HepG2 (cell line): Measurements from ENCODE around the gene CADM4. TPM values are rescaled to one million over a fixed set of nuclear protein-coding genes. Genes with fewer than 3 reads are reported as not detected.
A peak's percentile ranks its signal among the peaks of the same experiment; 100 is the strongest.

ENCODE experiments used
- ATAC-seq: fragments of 200-7000 bp; cut with Tn5 transposase; 3 replicates; pipeline ENCODE4 v1.9.1; 2020; ENCODE audit warnings: mild to moderate bottlenecking, moderate library complexity
- BruUV-seq: library from RNA; stranded (reverse); fragments of 400-500 nt; replicated peaks from 2 replicates; lab custom pipeline; 2021; lab: Mats Ljungman, UMichigan
- CTCF ChIA-PET: fragments of 300-600 bp; formaldehyde crosslinking; extraction: SDS; loops from one replicate; lab custom pipeline; 2021; ENCODE audit warnings: low total read pairs, inconsistent platforms, low intra/inter-chr PET ratio; lab: Yijun Ruan, JAX
- POLR2A ChIA-PET: fragments of 350-600 bp; sonication (Branson Sonifier 250); formaldehyde crosslinking; loops from one replicate; lab custom pipeline; 2020; ENCODE audit warnings: antibody characterized with exemption, inconsistent platforms; lab: Yijun Ruan, JAX
- DNase-seq: peaks from one replicate; pipeline ENCODE4 v3.0.0-alpha.2; 2015; ENCODE audit warnings: low spot score
- FAIRE-seq: peaks from 3 replicates; lab custom pipeline; 2011; peaks lifted over from hg19 to GRCh38; lab: Jason Lieb, UNC
- H2AFZ ChIP-seq: one replicate; pipeline ENCODE4 v1.6.1; 2011; ENCODE audit warnings: low read length, inconsistent platforms
- H3K27ac ChIP-seq: fragments of 300-600 bp; 3 replicates; pipeline ENCODE4 v1.8.0; 2011; ENCODE audit warnings: mixed run types, mild to moderate bottlenecking, mixed read lengths, low read length, inconsistent platforms; ENCODE audit not compliant: insufficient read depth; ENCODE audit errors: extremely low read length
- H3K27me3 ChIP-seq, 2 experiments: fragments of 200-600 bp in 1 of 2; 2 replicates in 1 of 2; 3 replicates in 1 of 2; pipeline versions ENCODE4 v1.6.0 to v1.8.0; 2011; ENCODE audit warnings: low read length in 2 of 2, mild to moderate bottlenecking in 2 of 2, moderate library complexity in 2 of 2, inconsistent platforms in 1 of 2; ENCODE audit not compliant: insufficient read depth in 2 of 2, control insufficient read depth in 1 of 2
- H3K36me3 ChIP-seq, 2 experiments: fragments of 200-600 bp in 1 of 2; replicated peaks in 1 of 2; 2 replicates in 1 of 2; 3 replicates in 1 of 2; pipeline versions ENCODE4 v1.5.1 to v1.8.0; 2011; ENCODE audit warnings: low read length in 2 of 2, inconsistent platforms in 1 of 2; ENCODE audit not compliant: insufficient read depth in 2 of 2, control insufficient read depth in 1 of 2
- H3K4me1 ChIP-seq: 2 replicates; pipeline ENCODE4 v1.5.1; 2012; ENCODE audit warnings: low read length, inconsistent platforms; ENCODE audit not compliant: insufficient read depth
- H3K4me2 ChIP-seq: 2 replicates; pipeline ENCODE4 v1.6.0; 2011; ENCODE audit warnings: low read depth, low read length, inconsistent platforms
- H3K4me3 ChIP-seq, 3 experiments: fragments of 200-600 bp in 1 of 3; sonication (generic), shearing (Covaris generic) in 1 of 3; replicated peaks in 1 of 3; 2 replicates each; pipeline ENCODE4 v1.5.1; 2011 to 2016; ENCODE audit warnings: low read length in 3 of 3, inconsistent platforms in 2 of 3, low read depth in 2 of 3, mild to moderate bottlenecking in 2 of 3, control low read depth in 1 of 3, mixed read lengths in 1 of 3; ENCODE audit not compliant: insufficient read depth in 1 of 3
- H3K79me2 ChIP-seq: one replicate; pipeline ENCODE4 v1.6.1; 2011; ENCODE audit warnings: low read length, inconsistent platforms; ENCODE audit not compliant: insufficient read depth
- H3K9ac ChIP-seq: 2 replicates; pipeline ENCODE4 v1.6.0; 2011; ENCODE audit warnings: mild to moderate bottlenecking, low read depth, low read length, inconsistent platforms; ENCODE audit not compliant: insufficient read depth
- H3K9me3 ChIP-seq: 2 replicates; pipeline ENCODE4 v1.5.1; 2012; ENCODE audit warnings: mild to moderate bottlenecking, low read length
- H4K20me1 ChIP-seq: 2 replicates; pipeline ENCODE4 v1.6.0; 2011; ENCODE audit warnings: inconsistent platforms, mild to moderate bottlenecking, low read length, moderate library complexity; ENCODE audit not compliant: insufficient read depth
- BCL3 ChIP-seq: sonication (generic); formaldehyde crosslinking; IDR thresholded peaks from 2 replicates; pipeline ENCODE4 v1.5.1; 2020; ENCODE audit warnings: mild to moderate bottlenecking, missing genetic modification reagents, moderate library complexity
- KDM1A ChIP-seq: IDR thresholded peaks from 2 replicates; pipeline ENCODE4 v1.6.1; 2016; ENCODE audit warnings: missing compliant biosample characterization
- RCOR2 ChIP-seq: IDR thresholded peaks from 2 replicates; pipeline ENCODE4 v1.6.1; 2016; ENCODE audit warnings: missing biosample characterization, missing genetic modification reagents
- ZBTB33 ChIP-seq: sonication (generic); formaldehyde crosslinking; IDR thresholded peaks from 2 replicates; pipeline ENCODE4 v1.4.0; 2020; ENCODE audit warnings: missing genetic modification reagents
- ZMYM3 ChIP-seq: sonication (generic); formaldehyde crosslinking; IDR thresholded peaks from 2 replicates; pipeline ENCODE4 v1.5.1; 2020; ENCODE audit warnings: mild to moderate bottlenecking, missing genetic modification reagents
- ZNF597 ChIP-seq: sonication (generic); formaldehyde crosslinking; IDR thresholded peaks from 2 replicates; pipeline ENCODE4 v1.5.0; 2020; ENCODE audit warnings: missing genetic modification reagents
- ZNF629 ChIP-seq: sonication (generic); formaldehyde crosslinking; conservative IDR thresholded peaks from 2 replicates; pipeline ENCODE4 v1.5.0; 2020; ENCODE audit warnings: missing genetic modification reagents
- WGBS: methylation state at CpG from one replicate; pipeline ENCODE4 v1.1.6; 2017; ENCODE audit warnings: low lambda C conversion rate; 5-methylcytosine and 5-hydroxymethylcytosine counted together
- in situ Hi-C: cut with HindIII; loops from 2 replicates; pipeline ENCODE4 v1.10.0; 2017; ENCODE audit warnings: low pct_unique_long_range_greater_than_20kb; ENCODE audit not compliant: extremely low pct_ligation_motif_present
- intact Hi-C: fragments of 100-400 bp; cut with micrococcal nuclease; formaldehyde crosslinking; loops from one replicate; pipeline ENCODE4 v1.10.0; 2022; ENCODE audit not compliant: unreplicated experiment
- polyA plus RNA-seq, 8 experiments: library from polyadenylated mRNA; depleted of rRNA in 3 of 8; stranded (reverse) in 7 of 8; unstranded in 1 of 8; fragments of >200 nt; fragmentation: Illumina TruSeq in 4 of 8; extraction: Trizol in 4 of 8; gene quantifications; 2 replicates each; pipeline versions ENCODE4 v1.2.1 to v1.2.3, GENCODE V29; 2011 to 2016; ENCODE audit warnings: low read depth in 4 of 8, missing spikeins in 1 of 8, mixed read lengths in 1 of 8; ENCODE audit not compliant: insufficient read depth in 1 of 8
- total RNA-seq, 5 experiments: library from RNA; depleted of rRNA; stranded (reverse); fragments of >200 nt; fragmentation: Illumina TruSeq; extraction: Trizol; gene quantifications; 2 replicates each; pipeline ENCODE4 v1.2.3, GENCODE V29; 2016; ENCODE audit warnings: low read depth in 1 of 5

The CADM4 gene
- total and polyA plus RNA-seq, 2 of the 13 experiments (the other 11 are each of a cell fraction or from before 2014, with no cell fraction given): 8.5 to 16.0 TPM

GRCh38 chr19:43634068-43634467 is 5.6 kb downstream of the CADM4 start:
- Histone ChIP-seq H3K9me3 (no peaks in the 10 kb centered on the region), H3K27me3 (no peaks in the 10 kb centered on the region), H3K79me2 (no peaks in the 10 kb centered on the region), H2AFZ (no peak overlapping the region), H3K4me1 (peaks cover 56% of the 10 kb centered on the region), H3K9ac (peak overlapping the region; percentile 87; the same call in 1 of the 2 replicates), H3K36me3 (no peaks in the 10 kb centered on the region), H4K20me1 (no peaks in the 10 kb centered on the region), H3K4me2 (peak overlapping the region; percentile 92; the same call in 1 of the 2 replicates), H3K4me3 (no peak overlapping the region), H3K27ac (peak overlapping the region; percentile 90)
- no TSS peak for BruUV-seq
- FAIRE-seq: no peak
- ChIA-PET CTCF (no interaction called here), POLR2A (interaction anchor here (1.7 to 2.3 kb wide), 2 partner anchors 34 to 39 kb away, joined by 10 to 20 read pairs; partner anchors contain the start of genes IRGQ and ZNF576)
- TF ChIP-seq ZNF597 (CRISPR knock-in tag) (no peak), ZBTB33 (CRISPR knock-in tag) (0 out of 2 replicates have a peak, but pooled peaks have one; percentile 12), BCL3 (no peak), KDM1A (CRISPR knock-in tag) (0 out of 2 replicates have a peak, but pooled peaks have one; percentile 18), RCOR2 (0 out of 2 replicates have a peak, but pooled peaks have one; percentile 8), ZMYM3 (peak; percentile 51), ZNF629 (CRISPR knock-in tag) (peak; percentile 92)
- no peak for DNase-seq
- ATAC-seq: no peak
- in situ Hi-C loops (no loop called here), intact Hi-C loops (loop anchor here (2.0 kb wide), 1 partner anchor 15 kb away; the partner anchor contains the start of gene ZNF428)
- 95% methylated on average over 5 of the region's 5 CpGs for WGBS
